ENCODE results near the gene HHATL.
"Not testable (repeated sequence)": the region's sequence is repeated elsewhere in the genome, so short reads cannot be mapped to it uniquely, and the experiment has no call there.

The HHATL gene

GRCh38 chr3:42729404-42730145 is 27.0 kb upstream of the HHATL start:
- TF ChIP-seq ZFX (IDR thresholded peaks at IDR 0.05) (no peak), CTCF (conservative IDR thresholded peaks at IDR 0.05) (no peak)

GRCh38 chr3:42728668-42729364 is 26.2 kb upstream of the HHATL start:
- no peak for TF ChIP-seq ZFX (IDR thresholded peaks at IDR 0.05)
- no peak for TF ChIP-seq CTCF (conservative IDR thresholded peaks at IDR 0.05)
- no peak overlapping the region for H3K27ac ChIP-seq

More at GRCh38 chr3:42729404-42730145, 27.0 kb upstream of the HHATL start:
- no peak overlapping the region for H3K27ac ChIP-seq

DNA sequence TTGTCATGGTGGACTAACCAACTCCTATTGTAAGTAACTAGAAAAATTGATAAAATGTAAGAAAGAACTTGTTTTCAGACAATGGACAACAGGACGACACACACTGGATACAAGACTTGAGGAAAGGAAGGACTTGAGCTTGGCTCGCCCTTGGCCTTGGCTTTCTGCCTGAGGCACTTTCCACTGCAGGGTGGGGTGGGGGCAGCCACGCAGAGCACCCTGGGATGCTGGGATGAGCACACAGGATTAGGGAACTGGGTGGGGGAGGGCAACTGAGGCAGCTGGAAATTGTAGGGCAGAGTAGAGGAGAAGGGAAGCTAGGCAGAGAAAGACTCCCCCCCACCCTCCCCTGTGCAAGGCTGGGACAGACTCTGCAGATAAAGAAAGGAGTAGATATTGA is 25.5 kb upstream of the HHATL start:
- no peak overlapping the region for H3K27ac ChIP-seq
- no peak for TF ChIP-seq ZFX (IDR thresholded peaks at IDR 0.05)
- TF ChIP-seq CTCF (conservative IDR thresholded peaks at IDR 0.05) = no peak

DNA sequence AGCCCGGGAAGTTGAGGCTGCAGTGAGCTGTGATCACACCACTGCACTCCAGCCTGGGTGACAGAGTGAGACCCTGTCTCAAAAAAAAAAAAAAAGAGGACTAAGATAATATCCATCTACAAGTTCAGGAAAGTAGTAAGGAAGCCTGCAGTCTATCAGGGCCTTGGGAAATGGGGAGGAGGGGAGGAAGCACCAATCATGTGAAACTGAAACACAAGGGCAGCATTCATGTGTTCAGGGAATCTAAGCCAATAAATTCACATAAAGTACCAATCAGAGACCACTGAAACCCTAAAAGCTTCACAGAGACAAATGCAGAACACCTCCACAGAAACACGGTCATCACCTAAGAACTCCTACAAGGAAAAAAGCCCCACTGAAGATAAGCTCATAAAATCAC is 22.9 kb upstream of the HHATL start:
- no peak overlapping the region for H3K27ac ChIP-seq
- TF ChIP-seq CTCF (conservative IDR thresholded peaks at IDR 0.05) = no peak
- no peak for TF ChIP-seq ZFX (IDR thresholded peaks at IDR 0.05)

DNA sequence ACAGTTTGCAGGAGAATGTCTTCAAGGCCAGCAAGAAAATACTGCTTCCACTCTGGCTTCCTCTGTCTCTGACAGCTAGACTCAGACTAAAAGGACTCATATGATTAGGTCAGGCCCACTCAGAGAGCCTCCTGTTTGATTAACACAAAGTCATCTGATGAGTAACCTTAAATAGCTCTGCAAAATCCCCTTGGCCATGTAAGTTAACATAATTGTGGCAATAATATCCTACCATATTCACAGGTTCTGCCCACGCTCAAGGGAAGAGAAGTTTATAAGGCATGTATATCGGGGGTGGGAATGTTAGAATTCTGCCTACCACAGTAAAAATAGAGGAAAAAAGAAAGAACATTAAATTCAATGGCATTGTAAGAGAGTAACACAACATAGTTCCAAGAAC is 20.6 kb upstream of the HHATL start:
- H3K27ac ChIP-seq = no peak overlapping the region
- TF ChIP-seq ZFX (IDR thresholded peaks at IDR 0.05) = no peak
- no peak for TF ChIP-seq CTCF (conservative IDR thresholded peaks at IDR 0.05)

- H3K27ac ChIP-seq = not testable (repeated sequence)
Observed at GRCh38 chr3:42722442-42722841, 19.8 kb upstream of the HHATL start.

- no peak for TF ChIP-seq CTCF (conservative IDR thresholded peaks at IDR 0.05)
- no peak for TF ChIP-seq ZFX (IDR thresholded peaks at IDR 0.05)
- no peak overlapping the region for H3K27ac ChIP-seq
Observed at GRCh38 chr3:42721690-42722089, 19.1 kb upstream of the HHATL start.
